TTC549 (cell line): ENCODE data around the gene TMCO1.
"Not testable (repeated sequence)": the region's sequence is repeated elsewhere in the genome, so short reads cannot be mapped to it uniquely, and the experiment has no call there.

ENCODE experiments used
- FAIRE-seq: peaks from 2 replicates; lab custom pipeline; 2012; peaks lifted over from hg19 to GRCh38; lab: Jason Lieb, UNC

Gene TMCO1

DNA sequence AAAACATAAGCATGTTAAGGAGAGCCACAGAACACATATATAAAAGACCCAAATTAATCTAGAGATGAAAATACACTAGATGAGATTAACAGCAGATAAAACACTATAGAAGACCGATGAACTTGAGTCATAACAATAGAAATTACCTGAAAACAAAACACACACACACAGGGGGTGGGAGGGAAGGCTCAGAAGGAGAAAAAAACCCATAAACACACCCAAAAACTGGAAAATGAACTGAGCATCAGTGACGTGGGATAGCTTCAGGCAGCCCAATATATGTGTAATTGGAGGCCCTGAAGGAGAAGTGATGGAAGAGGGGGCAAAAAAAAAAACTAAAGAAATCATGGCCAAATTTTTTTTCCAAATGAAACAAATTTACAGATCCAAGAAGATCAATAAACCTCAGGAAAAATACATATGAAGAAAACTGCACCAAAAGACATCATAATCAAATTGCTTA, 81.7 kb downstream of the TMCO1 start:
- peak; percentile 9 for FAIRE-seq

DNA sequence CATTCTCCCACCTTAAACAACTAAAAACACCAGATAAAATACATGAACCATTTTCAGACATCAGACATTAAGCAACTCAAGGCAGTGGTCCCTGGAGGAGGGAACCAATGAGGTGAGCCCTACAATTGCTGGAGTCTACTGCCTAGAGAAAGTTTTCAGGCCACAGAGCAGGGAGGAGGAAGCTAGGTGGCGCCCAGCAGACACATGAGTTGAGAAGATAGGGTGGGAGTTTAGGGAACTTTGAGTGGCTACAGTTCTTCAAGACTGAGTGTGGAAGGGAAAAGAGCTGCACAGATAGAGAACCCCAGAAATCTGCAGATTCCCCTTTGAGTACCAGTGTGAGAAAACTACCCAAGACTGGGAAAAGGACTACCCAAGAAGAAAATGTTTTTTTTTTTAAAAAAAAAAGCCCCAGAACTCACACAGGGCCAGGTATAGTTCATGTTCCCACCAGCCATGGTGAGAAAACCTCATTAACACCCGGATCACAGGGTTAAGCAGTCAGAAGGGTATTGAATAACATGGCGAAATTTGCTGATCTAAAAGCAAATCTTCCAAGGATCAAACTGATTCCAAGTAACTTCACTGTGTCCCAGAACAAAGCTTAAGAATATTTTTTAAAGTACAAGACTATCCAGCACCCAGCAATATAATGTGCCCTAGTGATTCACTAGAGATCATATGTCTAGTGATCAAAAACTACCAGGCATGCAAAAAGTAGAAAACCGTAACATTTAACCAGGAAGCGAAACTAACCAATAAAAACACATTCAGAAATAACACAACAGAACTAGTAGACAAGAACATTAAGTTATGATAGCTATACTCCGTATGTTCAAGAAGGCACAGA, 82.3 kb downstream of the TMCO1 start:
- no peak for FAIRE-seq

- FAIRE-seq = no peak
Observed at GRCh38 chr1:165683848-165684485, 84.7 kb downstream of the TMCO1 start.

DNA sequence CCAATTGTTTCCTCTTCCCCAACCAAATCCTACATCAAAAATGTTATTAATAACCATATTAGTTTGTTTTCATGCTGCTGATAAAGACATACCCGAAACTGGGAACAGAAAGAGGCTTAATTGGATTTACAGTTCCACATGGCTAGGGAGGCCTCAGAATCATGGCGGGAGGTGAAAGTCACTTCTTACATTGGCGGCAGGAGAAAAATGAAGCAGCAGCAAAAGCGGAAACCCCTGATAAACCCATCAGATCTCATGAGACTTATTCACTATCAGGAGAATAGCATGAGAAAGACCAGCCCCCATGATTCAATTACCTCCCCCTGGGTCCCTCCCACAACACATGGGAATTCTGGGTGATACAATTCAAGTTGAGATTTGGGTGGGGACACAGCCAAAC, 87.9 kb downstream of the TMCO1 start:
- FAIRE-seq = not testable (repeated sequence)

- no peak for FAIRE-seq
Observed at GRCh38 chr1:165680303-165680702, 88.4 kb downstream of the TMCO1 start.

GRCh38 chr1:165679282-165680036, 89.2 kb downstream of the TMCO1 start:
- FAIRE-seq = no peak

GRCh38 chr1:165678509-165678908, 90.2 kb downstream of the TMCO1 start:
- no peak for FAIRE-seq
